GM12878 (cell line): ENCODE results near the gene CHID1. TPM values are rescaled to one million over a fixed set of nuclear protein-coding genes. Genes with fewer than 3 reads are reported as not detected.
A peak's percentile ranks its signal among the peaks of the same experiment; 100 is the strongest.

ENCODE experiments used
- CBX5 ChIP-seq: sonication (generic); IDR thresholded peaks from 2 replicates; pipeline ENCODE4 v1.6.1; 2016; ENCODE audit warnings: low read depth, moderate library complexity, mild to moderate bottlenecking, inconsistent platforms
- FOS ChIP-seq: IDR thresholded peaks from 3 replicates; pipeline ENCODE4 v1.6.1; 2011; ENCODE audit warnings: borderline replicate concordance; ENCODE audit not compliant: insufficient read length; ENCODE audit errors: extremely low read depth
- HDAC6 ChIP-seq: fragments of 200-600 bp; sonication (generic); IDR thresholded peaks from one replicate; pipeline ENCODE4 v1.8.0; 2017; ENCODE audit warnings: antibody characterized with exemption; ENCODE audit not compliant: unreplicated experiment
- NFIC ChIP-seq: IDR thresholded peaks from 2 replicates; pipeline ENCODE4 v1.6.1; 2012; ENCODE audit warnings: low read depth, mild to moderate bottlenecking, inconsistent platforms, low read length, moderate library complexity
- STAT1 ChIP-seq: fragments of 450-650 bp; conservative IDR thresholded peaks from 2 replicates; pipeline ENCODE4 v1.6.1; 2014; ENCODE audit warnings: antibody characterized with exemption, mild to moderate bottlenecking
- SUPT20H ChIP-seq: IDR thresholded peaks from 2 replicates; pipeline ENCODE4 v1.6.1; 2011; ENCODE audit warnings: low read depth, mild to moderate bottlenecking, low read length, moderate library complexity, borderline replicate concordance; ENCODE audit not compliant: control insufficient read depth
- YBX1 ChIP-seq: fragments of 450-650 bp; IDR thresholded peaks from 2 replicates; pipeline ENCODE4 v1.6.1; 2016; ENCODE audit warnings: antibody characterized with exemption
- ZBED1 ChIP-seq: IDR thresholded peaks from 2 replicates; pipeline ENCODE4 v1.6.1; 2016; ENCODE audit warnings: borderline replicate concordance
- ZNF24 ChIP-seq: fragments of 450-650 bp; IDR thresholded peaks from 2 replicates; pipeline ENCODE4 v1.6.1; 2017; ENCODE audit warnings: antibody characterized with exemption, mild to moderate bottlenecking
- ZNF274 ChIP-seq: IDR thresholded peaks from one replicate; pipeline ENCODE4 v1.8.0; 2011; ENCODE audit not compliant: insufficient read length, insufficient read depth
- ZZZ3 ChIP-seq: IDR thresholded peaks from 2 replicates; pipeline ENCODE4 v1.6.1; 2011; ENCODE audit warnings: low read depth; ENCODE audit not compliant: control insufficient read depth, insufficient read length
- polyA plus RNA-seq, 11 experiments: library from polyadenylated mRNA; depleted of rRNA in 4 of 11; unstranded in 6 of 11; stranded (reverse) in 5 of 11; fragments of >200 nt; fragmentation: Nextera tagmentation in 4 of 11; fragmentation: Illumina TruSeq in 1 of 11; extraction: Ambion mirVana in 4 of 11; extraction: Trizol in 1 of 11; gene quantifications; 1 replicate in 1 of 11; 2 replicates in 10 of 11; pipeline versions ENCODE4 v1.2.1 to v1.2.3, GENCODE V29; 2011 to 2016; ENCODE audit warnings: inconsistent platforms in 2 of 11, missing spikeins in 2 of 11, low read depth in 1 of 11
- total RNA-seq, 4 experiments: library from RNA; depleted of rRNA in 3 of 4; stranded (reverse); fragments of >200 nt in 3 of 4; fragmentation: Illumina TruSeq in 1 of 4; extraction: Trizol in 1 of 4; gene quantifications; 2 replicates each; pipeline versions ENCODE4 v1.2.1 to v1.2.3, GENCODE V29; 2013 to 2021
- TF ChIP-seq, protein P1 (sequence below): fragments of 450-650 bp; IDR thresholded peaks from 2 replicates; pipeline ENCODE4 v1.6.1; 2017; ENCODE audit warnings: mild to moderate bottlenecking, moderate library complexity
- TF ChIP-seq, protein P2 (sequence below): IDR thresholded peaks from 2 replicates; pipeline ENCODE4 v1.6.1; 2012; ENCODE audit warnings: improper control_type of control experiment, low read depth, low read length; ENCODE audit not compliant: insufficient replicate concordance
- TF ChIP-seq, protein P3 (sequence below): fragments of 450-650 bp; IDR thresholded peaks from 2 replicates; pipeline ENCODE4 v1.6.1; 2017; ENCODE audit warnings: mild to moderate bottlenecking, moderate library complexity
- TF ChIP-seq, protein P4 (sequence below): IDR thresholded peaks from 2 replicates; pipeline ENCODE4 v1.6.1; 2011; ENCODE audit warnings: borderline replicate concordance, low read depth, mild to moderate bottlenecking, moderate library complexity, low read length; ENCODE audit not compliant: insufficient read depth, poor library complexity, severe bottlenecking

Gene CHID1
- total and polyA plus RNA-seq, 10 of the 15 experiments (the other 5 are each of a cell fraction or from before 2014, with no cell fraction given): 4.8 to 75.2 (median 30.1) TPM

DNA sequence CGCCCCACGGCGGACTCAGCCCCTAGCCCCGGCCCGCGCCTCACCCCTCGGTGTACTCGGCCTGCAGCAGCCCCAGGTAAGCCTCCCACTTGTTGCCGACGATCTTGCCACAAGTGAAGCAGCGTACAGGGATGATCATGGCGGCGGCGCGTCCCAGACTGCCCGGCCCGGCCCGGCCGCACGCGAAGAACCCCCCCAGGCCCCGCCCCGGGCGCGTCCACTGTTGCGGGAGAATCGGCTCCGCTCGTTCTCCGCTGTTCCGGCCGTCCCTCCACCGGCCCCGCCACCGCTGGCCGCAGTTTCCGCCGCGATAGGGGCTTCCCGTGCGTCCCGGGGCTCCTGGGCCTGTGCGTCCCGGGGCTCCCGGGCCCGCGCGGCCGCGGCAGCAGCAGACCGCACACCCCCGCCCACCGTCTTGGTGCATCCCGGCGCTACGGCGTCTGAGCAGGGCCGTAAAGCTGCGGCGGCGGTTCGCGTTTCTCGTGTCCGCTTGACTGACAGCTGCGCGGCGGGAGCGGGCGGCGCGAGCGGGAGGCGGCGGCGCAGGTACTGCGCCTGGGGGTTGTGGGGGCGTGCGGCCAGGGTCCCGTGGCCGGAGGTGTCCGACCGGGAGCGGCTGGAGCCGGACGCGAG, 68.1 kb downstream of the CHID1 start, which contains the start of the genes POLR2L and TSPAN4 (continued):
- TF ChIP-seq, protein P1, sequence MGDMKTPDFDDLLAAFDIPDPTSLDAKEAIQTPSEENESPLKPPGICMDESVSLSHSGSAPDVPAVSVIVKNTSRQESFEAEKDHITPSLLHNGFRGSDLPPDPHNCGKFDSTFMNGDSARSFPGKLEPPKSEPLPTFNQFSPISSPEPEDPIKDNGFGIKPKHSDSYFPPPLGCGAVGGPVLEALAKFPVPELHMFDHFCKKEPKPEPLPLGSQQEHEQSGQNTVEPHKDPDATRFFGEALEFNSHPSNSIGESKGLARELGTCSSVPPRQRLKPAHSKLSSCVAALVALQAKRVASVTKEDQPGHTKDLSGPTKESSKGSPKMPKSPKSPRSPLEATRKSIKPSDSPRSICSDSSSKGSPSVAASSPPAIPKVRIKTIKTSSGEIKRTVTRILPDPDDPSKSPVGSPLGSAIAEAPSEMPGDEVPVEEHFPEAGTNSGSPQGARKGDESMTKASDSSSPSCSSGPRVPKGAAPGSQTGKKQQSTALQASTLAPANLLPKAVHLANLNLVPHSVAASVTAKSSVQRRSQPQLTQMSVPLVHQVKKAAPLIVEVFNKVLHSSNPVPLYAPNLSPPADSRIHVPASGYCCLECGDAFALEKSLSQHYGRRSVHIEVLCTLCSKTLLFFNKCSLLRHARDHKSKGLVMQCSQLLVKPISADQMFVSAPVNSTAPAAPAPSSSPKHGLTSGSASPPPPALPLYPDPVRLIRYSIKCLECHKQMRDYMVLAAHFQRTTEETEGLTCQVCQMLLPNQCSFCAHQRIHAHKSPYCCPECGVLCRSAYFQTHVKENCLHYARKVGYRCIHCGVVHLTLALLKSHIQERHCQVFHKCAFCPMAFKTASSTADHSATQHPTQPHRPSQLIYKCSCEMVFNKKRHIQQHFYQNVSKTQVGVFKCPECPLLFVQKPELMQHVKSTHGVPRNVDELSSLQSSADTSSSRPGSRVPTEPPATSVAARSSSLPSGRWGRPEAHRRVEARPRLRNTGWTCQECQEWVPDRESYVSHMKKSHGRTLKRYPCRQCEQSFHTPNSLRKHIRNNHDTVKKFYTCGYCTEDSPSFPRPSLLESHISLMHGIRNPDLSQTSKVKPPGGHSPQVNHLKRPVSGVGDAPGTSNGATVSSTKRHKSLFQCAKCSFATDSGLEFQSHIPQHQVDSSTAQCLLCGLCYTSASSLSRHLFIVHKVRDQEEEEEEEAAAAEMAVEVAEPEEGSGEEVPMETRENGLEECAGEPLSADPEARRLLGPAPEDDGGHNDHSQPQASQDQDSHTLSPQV: no peak
- TF ChIP-seq CBX5: no peak
- no peak for TF ChIP-seq SUPT20H
- TF ChIP-seq, protein P2, sequence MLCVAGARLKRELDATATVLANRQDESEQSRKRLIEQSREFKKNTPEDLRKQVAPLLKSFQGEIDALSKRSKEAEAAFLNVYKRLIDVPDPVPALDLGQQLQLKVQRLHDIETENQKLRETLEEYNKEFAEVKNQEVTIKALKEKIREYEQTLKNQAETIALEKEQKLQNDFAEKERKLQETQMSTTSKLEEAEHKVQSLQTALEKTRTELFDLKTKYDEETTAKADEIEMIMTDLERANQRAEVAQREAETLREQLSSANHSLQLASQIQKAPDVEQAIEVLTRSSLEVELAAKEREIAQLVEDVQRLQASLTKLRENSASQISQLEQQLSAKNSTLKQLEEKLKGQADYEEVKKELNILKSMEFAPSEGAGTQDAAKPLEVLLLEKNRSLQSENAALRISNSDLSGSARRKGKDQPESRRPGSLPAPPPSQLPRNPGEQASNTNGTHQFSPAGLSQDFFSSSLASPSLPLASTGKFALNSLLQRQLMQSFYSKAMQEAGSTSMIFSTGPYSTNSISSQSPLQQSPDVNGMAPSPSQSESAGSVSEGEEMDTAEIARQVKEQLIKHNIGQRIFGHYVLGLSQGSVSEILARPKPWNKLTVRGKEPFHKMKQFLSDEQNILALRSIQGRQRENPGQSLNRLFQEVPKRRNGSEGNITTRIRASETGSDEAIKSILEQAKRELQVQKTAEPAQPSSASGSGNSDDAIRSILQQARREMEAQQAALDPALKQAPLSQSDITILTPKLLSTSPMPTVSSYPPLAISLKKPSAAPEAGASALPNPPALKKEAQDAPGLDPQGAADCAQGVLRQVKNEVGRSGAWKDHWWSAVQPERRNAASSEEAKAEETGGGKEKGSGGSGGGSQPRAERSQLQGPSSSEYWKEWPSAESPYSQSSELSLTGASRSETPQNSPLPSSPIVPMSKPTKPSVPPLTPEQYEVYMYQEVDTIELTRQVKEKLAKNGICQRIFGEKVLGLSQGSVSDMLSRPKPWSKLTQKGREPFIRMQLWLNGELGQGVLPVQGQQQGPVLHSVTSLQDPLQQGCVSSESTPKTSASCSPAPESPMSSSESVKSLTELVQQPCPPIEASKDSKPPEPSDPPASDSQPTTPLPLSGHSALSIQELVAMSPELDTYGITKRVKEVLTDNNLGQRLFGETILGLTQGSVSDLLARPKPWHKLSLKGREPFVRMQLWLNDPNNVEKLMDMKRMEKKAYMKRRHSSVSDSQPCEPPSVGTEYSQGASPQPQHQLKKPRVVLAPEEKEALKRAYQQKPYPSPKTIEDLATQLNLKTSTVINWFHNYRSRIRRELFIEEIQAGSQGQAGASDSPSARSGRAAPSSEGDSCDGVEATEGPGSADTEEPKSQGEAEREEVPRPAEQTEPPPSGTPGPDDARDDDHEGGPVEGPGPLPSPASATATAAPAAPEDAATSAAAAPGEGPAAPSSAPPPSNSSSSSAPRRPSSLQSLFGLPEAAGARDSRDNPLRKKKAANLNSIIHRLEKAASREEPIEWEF: no peak
- TF ChIP-seq, protein P3, sequence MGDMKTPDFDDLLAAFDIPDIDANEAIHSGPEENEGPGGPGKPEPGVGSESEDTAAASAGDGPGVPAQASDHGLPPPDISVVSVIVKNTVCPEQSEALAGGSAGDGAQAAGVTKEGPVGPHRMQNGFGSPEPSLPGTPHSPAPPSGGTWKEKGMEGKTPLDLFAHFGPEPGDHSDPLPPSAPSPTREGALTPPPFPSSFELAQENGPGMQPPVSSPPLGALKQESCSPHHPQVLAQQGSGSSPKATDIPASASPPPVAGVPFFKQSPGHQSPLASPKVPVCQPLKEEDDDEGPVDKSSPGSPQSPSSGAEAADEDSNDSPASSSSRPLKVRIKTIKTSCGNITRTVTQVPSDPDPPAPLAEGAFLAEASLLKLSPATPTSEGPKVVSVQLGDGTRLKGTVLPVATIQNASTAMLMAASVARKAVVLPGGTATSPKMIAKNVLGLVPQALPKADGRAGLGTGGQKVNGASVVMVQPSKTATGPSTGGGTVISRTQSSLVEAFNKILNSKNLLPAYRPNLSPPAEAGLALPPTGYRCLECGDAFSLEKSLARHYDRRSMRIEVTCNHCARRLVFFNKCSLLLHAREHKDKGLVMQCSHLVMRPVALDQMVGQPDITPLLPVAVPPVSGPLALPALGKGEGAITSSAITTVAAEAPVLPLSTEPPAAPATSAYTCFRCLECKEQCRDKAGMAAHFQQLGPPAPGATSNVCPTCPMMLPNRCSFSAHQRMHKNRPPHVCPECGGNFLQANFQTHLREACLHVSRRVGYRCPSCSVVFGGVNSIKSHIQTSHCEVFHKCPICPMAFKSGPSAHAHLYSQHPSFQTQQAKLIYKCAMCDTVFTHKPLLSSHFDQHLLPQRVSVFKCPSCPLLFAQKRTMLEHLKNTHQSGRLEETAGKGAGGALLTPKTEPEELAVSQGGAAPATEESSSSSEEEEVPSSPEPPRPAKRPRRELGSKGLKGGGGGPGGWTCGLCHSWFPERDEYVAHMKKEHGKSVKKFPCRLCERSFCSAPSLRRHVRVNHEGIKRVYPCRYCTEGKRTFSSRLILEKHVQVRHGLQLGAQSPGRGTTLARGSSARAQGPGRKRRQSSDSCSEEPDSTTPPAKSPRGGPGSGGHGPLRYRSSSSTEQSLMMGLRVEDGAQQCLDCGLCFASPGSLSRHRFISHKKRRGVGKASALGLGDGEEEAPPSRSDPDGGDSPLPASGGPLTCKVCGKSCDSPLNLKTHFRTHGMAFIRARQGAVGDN: peak; percentile 67
- TF ChIP-seq ZNF274: no peak
- no peak for TF ChIP-seq YBX1
- TF ChIP-seq, protein P4, sequence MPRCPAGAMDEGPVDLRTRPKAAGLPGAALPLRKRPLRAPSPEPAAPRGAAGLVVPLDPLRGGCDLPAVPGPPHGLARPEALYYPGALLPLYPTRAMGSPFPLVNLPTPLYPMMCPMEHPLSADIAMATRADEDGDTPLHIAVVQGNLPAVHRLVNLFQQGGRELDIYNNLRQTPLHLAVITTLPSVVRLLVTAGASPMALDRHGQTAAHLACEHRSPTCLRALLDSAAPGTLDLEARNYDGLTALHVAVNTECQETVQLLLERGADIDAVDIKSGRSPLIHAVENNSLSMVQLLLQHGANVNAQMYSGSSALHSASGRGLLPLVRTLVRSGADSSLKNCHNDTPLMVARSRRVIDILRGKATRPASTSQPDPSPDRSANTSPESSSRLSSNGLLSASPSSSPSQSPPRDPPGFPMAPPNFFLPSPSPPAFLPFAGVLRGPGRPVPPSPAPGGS: no peak
- TF ChIP-seq STAT1: peak; percentile 100
- TF ChIP-seq HDAC6: peak; percentile 85
- no peak for TF ChIP-seq FOS
- TF ChIP-seq ZBED1: no peak
- TF ChIP-seq NFIC: no peak; the same call in 1 of the 2 replicates
- TF ChIP-seq ZZZ3: no peak
- TF ChIP-seq ZNF24: no peak
